GM13976 (cell line): Measurements from ENCODE around the gene PIEZO2.
"Not testable (repeated sequence)": the region's sequence is repeated elsewhere in the genome, so short reads cannot be mapped to it uniquely, and the experiment has no call there.

Source experiments
- DNase-seq: peaks from one replicate; pipeline ENCODE4 v3.0.0; 2012; ENCODE audit warnings: low spot score
- in situ Hi-C: fragments of 300-500 bp; cut with MboI; formaldehyde crosslinking; loops from one replicate; pipeline ENCODE4 v1.12.0; 2022; ENCODE audit warnings: low sequenced_read_pairs, mixed read lengths, inconsistent platforms; ENCODE audit not compliant: unreplicated experiment
- TF ChIP-seq, protein P1 (sequence below): IDR thresholded peaks from 2 replicates; pipeline ENCODE4 v1.5.1; 2012; ENCODE audit warnings: borderline replicate concordance, mild to moderate bottlenecking; ENCODE audit not compliant: insufficient read depth; ENCODE audit errors: extremely low read depth, missing control alignments, control extremely low read depth

PIEZO2 gene

DNA sequence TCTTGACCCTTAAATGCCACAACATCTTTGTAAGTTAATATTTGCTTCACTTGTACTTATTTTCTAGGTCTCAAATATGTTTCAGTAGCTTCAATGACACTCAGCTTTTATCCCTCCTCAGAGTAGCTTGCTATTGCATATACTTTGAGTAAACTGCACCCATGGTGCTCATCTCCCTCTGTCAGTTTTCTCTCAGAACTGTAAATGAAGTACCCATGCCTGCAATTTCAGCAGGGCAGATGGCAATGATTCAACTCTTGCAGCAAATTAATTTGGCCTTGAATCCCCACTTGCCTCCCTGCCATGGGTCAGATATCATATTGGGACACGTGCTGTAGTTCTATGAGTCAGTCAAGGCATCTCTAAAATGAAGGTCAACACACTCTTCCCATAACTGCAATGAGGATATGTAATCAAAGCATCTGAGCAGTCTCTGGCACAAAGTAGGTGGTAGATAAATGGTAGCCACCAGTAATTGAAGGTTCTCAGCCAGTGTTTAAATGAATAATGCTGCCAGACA is 225.8 kb downstream of the PIEZO2 start:
- in situ Hi-C loops, result no loop called here
- no peak for DNase-seq
- TF ChIP-seq, protein P1, sequence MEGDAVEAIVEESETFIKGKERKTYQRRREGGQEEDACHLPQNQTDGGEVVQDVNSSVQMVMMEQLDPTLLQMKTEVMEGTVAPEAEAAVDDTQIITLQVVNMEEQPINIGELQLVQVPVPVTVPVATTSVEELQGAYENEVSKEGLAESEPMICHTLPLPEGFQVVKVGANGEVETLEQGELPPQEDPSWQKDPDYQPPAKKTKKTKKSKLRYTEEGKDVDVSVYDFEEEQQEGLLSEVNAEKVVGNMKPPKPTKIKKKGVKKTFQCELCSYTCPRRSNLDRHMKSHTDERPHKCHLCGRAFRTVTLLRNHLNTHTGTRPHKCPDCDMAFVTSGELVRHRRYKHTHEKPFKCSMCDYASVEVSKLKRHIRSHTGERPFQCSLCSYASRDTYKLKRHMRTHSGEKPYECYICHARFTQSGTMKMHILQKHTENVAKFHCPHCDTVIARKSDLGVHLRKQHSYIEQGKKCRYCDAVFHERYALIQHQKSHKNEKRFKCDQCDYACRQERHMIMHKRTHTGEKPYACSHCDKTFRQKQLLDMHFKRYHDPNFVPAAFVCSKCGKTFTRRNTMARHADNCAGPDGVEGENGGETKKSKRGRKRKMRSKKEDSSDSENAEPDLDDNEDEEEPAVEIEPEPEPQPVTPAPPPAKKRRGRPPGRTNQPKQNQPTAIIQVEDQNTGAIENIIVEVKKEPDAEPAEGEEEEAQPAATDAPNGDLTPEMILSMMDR, result no peak

DNA sequence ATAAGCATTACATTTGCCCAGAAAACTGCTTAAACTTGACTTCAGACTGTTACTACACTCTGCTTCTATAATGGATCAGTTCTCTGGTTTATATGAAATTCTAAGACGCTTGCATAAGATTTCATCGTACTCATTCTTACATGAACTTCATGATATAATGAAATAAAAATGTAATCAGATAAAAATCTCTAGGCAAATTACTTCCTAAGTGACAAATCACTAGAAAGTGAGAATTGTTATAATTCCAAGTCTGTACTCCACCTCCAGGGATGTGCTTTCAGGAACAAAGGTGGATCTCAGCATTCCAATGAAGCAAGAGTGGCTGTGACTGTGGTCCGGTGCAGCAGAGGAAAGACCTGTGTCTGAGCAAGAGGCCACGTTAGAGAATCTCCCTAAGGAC is 226.2 kb downstream of the PIEZO2 start:
- DNase-seq, result no peak
- TF ChIP-seq, protein P1, result no peak
- in situ Hi-C loops, result no loop called here

DNA sequence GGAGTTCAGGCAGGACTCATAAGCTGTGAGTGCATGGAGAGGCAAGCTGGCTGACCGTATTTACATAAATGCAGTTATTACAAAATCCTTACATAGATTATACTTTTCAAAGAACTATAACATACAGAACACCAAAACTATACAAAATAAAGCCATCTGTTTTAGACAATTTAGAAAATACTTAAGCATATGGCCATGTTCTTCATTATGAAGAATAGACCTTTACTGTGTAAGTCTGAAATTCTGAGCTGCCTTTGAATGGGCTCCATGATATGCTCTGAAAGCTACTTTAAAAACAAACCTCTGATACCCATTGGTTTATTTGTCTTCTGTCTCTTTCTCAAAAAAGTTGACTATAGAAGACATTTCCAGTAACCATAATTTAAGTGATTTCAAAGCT is 226.7 kb downstream of the PIEZO2 start:
- in situ Hi-C loops, DNase-seq: not testable (repeated sequence)

DNA sequence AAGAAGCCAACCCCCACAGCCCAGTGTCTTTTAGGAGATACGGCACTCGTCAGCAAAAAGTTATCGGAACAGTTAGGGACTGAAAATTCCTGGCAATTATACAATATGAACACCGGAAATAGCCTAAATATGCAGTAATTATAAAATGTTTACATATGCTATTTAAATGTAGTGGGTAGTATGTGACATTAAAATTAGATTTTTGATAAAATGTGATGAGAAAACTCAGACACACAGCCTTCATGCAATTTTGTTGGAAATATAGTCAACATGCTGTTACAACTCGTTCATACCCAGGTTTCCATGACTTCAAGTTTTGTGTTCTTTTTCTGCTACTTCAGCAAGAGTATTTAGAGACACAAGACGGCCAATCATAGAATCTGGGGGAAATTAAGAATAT is 229.1 kb downstream of the PIEZO2 start:
- DNase-seq, in situ Hi-C loops: not testable (repeated sequence)

DNA sequence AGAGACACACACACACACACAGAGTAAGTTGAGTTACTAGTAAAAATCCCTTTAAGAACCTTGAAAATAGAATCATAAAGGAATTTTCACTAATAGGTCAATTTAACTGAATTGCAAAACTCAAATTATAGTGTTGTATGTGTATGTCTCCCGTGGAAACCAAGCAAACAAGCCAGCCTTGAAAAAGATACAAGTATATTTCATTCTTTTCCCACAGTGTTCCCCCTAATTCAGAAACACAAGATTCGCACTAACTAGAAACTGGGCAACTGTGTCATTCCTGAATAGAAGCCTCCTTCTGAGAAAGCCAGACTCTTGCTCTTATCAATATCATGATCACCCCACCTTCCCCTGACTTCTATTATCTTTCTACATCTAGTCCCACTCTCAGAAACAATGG is 229.5 kb downstream of the PIEZO2 start:
- DNase-seq, result no peak
- in situ Hi-C loops, result no loop called here
- TF ChIP-seq, protein P1, result no peak

DNA sequence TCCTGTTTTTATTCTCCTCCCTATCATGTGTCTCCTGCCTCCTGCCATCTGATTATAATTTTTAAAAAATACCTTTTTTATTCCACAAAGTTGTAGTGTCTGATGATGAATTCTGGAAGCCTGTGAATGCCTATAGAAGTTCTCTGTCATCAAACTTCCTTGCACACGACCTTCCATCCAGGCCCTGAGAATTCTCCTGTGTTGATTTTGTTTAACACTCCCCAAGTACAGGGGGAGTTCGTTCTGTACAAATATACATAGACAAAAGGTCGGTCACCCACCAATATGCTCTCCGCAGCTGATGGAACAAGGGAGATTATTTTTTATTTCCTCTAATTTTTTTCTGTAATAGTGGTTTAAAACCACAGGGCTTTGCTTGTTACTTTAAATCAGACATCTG is 232.5 kb downstream of the PIEZO2 start:
- TF ChIP-seq, protein P1, result no peak
- DNase-seq, result no peak
- in situ Hi-C loops, result no loop called here

DNA sequence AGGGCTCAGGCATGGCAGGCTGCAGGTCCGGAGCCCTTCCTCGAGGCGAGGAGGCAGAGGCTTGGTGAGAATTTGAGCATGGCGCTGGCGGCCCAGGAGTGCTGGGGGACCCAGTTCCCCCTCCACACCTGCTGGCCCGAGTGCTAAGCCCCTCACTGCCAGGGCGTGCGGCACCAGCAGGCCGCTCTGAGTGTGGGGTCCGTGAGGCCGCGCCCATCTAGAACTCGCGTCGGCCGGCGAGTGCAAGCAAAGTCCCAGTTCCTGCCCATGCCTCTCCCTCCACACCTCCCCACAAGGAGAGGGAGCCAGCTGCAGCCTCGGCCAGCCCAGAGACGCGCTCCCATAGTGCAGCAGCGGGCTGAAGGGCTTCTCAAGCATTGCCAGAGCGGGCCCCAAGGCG is 233.0 kb downstream of the PIEZO2 start:
- no peak for DNase-seq
- TF ChIP-seq, protein P1, result no peak
- in situ Hi-C loops, result no loop called here

DNA sequence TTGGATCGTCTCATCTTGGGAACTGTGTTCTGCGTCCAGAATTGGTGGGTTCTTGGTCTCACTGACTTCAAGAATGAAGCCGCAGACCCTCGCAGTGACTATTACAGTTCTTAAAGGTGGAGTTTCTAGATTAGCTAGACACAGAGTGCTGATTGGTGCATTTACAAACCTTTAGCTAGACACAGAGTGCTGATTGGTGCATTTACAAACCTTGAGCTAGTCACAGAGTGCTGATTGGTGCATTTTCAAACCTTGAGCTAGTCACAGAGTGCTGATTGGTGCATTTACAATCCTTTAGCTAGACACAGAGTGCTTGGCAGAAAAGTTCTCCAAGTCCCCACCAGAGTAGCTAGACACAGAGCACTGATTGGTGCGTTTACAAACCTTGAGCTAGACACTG is 233.6 kb downstream of the PIEZO2 start:
- DNase-seq, in situ Hi-C loops: not testable (repeated sequence)

DNA sequence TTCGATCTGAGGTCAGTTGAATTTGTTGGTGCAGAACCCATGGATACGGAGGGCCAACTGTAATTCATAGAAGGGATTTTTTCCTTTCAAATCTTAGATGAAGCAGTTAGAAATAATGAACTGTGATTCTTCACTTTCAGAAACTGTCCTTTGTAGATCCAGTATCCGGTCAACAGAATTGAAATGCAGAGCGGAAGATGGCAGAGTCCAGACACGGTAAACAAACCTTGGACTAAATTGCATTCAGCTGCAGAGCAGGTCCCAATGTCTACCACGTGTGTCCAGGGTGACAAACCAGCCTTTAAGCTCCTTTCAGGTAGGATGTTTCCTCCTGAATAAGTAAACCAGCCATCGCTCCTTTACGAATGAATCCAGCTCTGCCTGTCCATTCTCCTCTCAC is 234.8 kb downstream of the PIEZO2 start:
- in situ Hi-C loops, DNase-seq: not testable (repeated sequence)
